Hippocampal formation (tissue), 2 donors: ENCODE results near the gene TRMT11.
A peak's percentile ranks its signal among the peaks of the same experiment; 100 is the strongest.
"Not testable (repeated sequence)": the region's sequence is repeated elsewhere in the genome, so short reads cannot be mapped to it uniquely, and the experiment has no call there.

Experiments used
- DNase-seq, 2 donors: peaks; one replicate each; lab custom pipeline; 2025; lab: John Stamatoyannopoulos, UW

Gene TRMT11

GRCh38 chr6:125994670-125995488 is 8.5 kb downstream of the TRMT11 start:
- DNase-seq: no peak

GRCh38 chr6:125995972-125996580 is 9.7 kb downstream of the TRMT11 start:
- peak; percentile 36 to 64 for DNase-seq

GRCh38 chr6:126002755-126003679 is 16.7 kb downstream of the TRMT11 start:
- no peak for DNase-seq

- DNase-seq: no peak
Measured at GRCh38 chr6:126007800-126008199, 21.5 kb downstream of the TRMT11 start.

GRCh38 chr6:126010040-126010439 is 23.7 kb downstream of the TRMT11 start:
- no peak for DNase-seq

GRCh38 chr6:126015863-126016262 is 29.5 kb downstream of the TRMT11 start:
- no peak for DNase-seq

- DNase-seq: no peak
Measured at GRCh38 chr6:126016591-126016990, 30.3 kb downstream of the TRMT11 start.

GRCh38 chr6:126017668-126018067 is 31.3 kb downstream of the TRMT11 start:
- DNase-seq: no peak

- DNase-seq: no peak
Measured at GRCh38 chr6:126020305-126021050, 34.1 kb downstream of the TRMT11 start.

GRCh38 chr6:126023474-126023873 is 37.1 kb downstream of the TRMT11 start:
- not testable (repeated sequence) for DNase-seq

- no peak for DNase-seq
Measured at GRCh38 chr6:126026001-126026400, 39.7 kb downstream of the TRMT11 start.

GRCh38 chr6:126027601-126028000 is 41.3 kb downstream of the TRMT11 start:
- DNase-seq: no peak

- no peak for DNase-seq
Measured at GRCh38 chr6:126030045-126030444, 43.7 kb downstream of the TRMT11 start.

- peak in 1 of 2 donors; percentile 47 for DNase-seq
Measured at GRCh38 chr6:126033696-126034095, 47.4 kb downstream of the TRMT11 start.

GRCh38 chr6:126034656-126035055 is 48.3 kb downstream of the TRMT11 start:
- DNase-seq: no peak

- no peak for DNase-seq
Measured at GRCh38 chr6:126035764-126036163, 49.4 kb downstream of the TRMT11 start.

- no peak for DNase-seq
Measured at GRCh38 chr6:126038234-126038633, 51.9 kb downstream of the TRMT11 start.

GRCh38 chr6:126039284-126039683 is 52.9 kb downstream of the TRMT11 start:
- DNase-seq: no peak

GRCh38 chr6:126040394-126040793 is 54.1 kb downstream of the TRMT11 start:
- no peak for DNase-seq

GRCh38 chr6:126040826-126041225 is 54.5 kb downstream of the TRMT11 start:
- DNase-seq: no peak

GRCh38 chr6:126041516-126041915 is 55.2 kb downstream of the TRMT11 start:
- no peak for DNase-seq

GRCh38 chr6:126042001-126042419 is 55.7 kb downstream of the TRMT11 start:
- DNase-seq: no peak
